DMS53 (cell line): ENCODE measurements around the gene ZNF223.

Source experiments
- DNase-seq: peaks from one replicate; lab custom pipeline; 2025; lab: John Stamatoyannopoulos, UW

Gene ZNF223

DNA sequence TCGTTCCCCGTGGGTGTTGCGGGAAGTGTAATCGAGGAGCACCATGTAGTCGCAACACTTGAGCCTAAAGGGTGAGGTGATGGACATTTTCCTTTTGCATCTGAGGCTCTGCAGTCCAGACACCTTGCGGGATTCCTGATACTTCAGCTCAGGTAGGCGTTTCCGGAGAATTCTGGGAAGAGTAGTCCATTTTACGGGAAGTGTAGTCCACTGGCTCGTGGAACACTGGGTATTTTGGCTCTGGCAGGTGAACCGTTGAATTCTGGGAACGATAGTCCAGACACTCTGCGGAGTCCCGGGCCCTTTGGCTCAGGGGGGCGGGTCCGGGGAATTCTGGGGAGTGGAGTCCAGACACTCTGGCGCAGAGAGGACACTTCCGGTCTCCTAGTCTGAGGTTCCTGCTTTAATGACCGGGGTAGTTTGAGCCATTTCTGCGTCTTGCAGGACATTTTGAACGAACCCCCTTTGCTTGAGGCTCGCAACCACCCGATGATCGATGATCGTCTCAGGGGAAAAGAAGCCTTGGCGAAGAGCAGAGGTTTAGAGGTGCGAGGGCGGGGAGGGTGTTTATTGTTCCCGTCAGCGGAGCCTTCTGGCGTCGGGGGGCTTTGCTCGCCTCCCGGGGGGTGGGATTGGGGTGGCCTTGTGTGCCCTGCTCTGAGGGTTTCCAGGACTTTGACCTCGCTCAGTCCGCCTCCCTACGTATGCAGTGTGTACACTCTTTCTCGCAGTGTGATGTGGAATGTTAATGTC lies at the start of gene ZNF223:
ZNF223 (plus strand) TSS at position 387 of the 753 bp plus-strand sequence. CDS start 3,141 bp downstream, outside the sequence.
- DNase-seq = peak; percentile 99

- no peak for DNase-seq
Measured at GRCh38 chr19:44002212-44002565, 49.6 kb upstream of the ZNF223 start.

- peak; percentile 96 for DNase-seq
Measured at GRCh38 chr19:44002566-44003460, 49.0 kb upstream of the ZNF223 start, which contains the start of gene ZNF230. ZNF230 (plus strand) TSS chr19:44002957; CDS start chr19:44007079, 4,122 bp downstream.

GRCh38 chr19:44003461-44004009 lies 48.3 kb upstream of the ZNF223 start:
- DNase-seq = peak; percentile 41

DNA sequence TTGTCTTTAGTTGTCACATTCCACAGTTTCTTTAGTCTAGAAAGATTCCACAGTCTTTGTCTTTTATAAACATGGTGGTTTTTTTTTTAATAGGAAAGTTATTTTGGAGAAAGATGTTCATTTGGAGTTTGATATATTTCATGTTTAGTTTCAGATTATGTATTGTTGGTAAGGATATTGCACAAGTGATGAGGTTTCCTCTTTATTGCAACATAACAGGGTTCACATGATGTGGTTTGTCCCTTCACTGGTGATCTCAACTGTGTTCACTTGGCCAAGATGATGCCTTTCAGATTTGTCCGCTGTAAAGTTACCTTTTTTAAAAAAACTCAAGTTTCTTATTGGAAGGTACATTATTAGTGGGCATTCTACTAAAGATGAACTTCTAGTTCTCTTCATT lies 45.9 kb upstream of the ZNF223 start:
- no peak for DNase-seq

- no peak for DNase-seq
Measured at GRCh38 chr19:44007473-44007872, 44.4 kb upstream of the ZNF223 start.

DNA sequence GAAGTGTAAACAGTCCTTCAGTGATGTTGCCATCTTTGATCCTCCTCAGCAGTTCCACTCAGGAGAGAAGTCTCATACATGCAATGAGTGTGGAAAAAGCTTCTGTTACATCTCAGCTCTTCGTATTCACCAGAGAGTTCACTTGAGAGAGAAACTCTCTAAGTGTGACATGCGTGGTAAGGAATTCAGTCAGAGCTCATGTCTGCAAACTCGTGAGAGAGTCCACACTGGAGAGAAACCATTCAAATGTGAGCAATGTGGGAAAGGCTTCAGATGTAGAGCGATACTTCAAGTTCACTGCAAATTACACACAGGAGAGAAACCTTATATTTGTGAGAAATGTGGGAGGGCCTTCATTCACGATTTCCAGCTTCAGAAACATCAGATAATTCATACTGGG lies 41.4 kb upstream of the ZNF223 start:
- DNase-seq = no peak

DNA sequence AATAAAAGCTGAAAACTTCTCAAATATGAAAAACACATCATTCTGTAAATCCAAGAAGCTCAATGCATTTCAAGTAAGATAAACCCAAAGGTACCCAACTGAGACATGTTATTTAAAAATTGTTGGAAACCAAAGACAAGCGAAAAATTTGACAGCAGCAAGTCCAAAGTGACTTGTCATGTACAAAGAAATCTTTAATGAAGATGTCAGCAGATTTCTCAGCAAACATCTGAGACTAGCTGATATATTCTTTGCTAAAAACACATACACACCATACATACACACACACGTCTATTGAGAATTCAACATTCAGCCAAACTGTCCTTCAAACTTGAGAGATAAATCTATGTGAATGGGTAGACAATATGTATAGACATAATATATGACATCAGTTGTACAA lies 32.3 kb upstream of the ZNF223 start:
- DNase-seq = no peak

DNA sequence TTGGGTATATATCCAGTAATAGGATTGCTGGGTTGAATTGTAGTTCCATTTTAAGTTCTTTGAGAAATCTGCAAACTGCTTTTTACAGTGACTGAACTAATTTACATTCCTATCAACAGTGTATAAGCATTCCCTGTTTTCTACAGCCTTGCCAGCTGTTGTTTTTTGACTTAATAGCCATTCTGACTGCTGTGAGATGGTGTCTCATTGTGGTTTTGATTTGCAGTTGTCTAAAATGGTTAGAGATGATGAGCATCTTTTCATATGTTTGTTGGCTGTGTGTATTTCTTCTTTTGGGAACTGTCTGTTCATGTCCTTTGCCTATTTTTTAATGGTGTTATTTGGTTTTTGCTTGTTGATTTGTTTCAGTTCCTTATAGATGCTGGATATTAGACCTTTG lies 30.6 kb upstream of the ZNF223 start:
- no peak for DNase-seq

DNA sequence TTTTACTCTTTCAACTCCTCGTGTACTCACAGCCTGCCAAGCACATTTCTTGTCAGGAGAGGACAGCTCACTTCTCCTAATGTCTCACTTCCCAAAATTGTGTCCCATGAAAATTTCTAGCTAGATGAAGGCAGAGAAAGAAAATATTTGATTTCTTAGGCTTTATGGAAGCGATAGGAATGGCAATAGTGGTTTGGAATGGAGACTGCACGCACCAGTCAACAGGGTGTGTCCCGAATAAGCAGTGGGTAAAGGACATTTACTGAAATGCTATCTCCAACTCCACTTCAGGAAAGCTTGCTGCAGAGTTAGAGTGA lies 27.0 kb upstream of the ZNF223 start:
- no peak for DNase-seq

DNA sequence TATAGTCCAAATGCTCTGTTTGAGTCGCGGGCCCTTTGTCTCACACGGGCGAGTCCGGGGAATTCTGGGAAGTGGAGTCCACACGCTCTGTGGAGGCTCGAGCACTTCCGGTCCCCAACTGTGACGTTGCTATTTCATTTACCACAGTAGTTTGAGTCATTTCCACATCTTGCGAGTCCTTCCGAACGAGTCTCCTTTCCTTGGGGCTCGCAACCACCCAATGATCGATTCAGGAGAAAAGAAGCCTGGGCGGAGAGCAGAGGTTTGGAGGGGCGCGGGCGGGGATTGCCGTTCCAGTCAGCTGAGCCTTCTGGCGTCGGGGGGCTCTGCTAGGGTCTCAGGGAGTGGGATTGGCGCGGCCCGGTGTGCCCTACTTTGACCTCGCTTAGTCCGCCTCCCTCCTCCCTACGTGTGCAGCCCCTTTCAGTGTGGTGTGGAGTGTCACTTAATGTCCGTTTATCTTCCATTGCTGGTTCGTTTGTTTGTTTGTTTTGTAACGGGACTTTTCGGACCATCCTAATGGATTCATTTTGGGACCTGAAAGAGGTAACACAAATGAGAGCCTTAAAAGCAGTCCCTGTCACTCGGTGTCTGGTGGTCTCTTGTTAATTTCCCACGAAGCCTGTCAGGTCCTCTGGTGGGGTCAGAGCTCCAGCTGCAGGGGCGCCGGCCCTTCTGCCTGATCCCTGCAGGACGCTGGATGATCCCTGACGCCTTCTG lies 26.5 kb upstream of the ZNF223 start, which contains the start of gene ZNF222:
ZNF222 (plus strand) TSS at position 163 of the 720 bp plus-strand sequence; CDS start at position 221, 58 bp downstream.
- peak; percentile 89 for DNase-seq

GRCh38 chr19:44026622-44027021 lies 25.2 kb upstream of the ZNF223 start:
- no peak for DNase-seq

DNA sequence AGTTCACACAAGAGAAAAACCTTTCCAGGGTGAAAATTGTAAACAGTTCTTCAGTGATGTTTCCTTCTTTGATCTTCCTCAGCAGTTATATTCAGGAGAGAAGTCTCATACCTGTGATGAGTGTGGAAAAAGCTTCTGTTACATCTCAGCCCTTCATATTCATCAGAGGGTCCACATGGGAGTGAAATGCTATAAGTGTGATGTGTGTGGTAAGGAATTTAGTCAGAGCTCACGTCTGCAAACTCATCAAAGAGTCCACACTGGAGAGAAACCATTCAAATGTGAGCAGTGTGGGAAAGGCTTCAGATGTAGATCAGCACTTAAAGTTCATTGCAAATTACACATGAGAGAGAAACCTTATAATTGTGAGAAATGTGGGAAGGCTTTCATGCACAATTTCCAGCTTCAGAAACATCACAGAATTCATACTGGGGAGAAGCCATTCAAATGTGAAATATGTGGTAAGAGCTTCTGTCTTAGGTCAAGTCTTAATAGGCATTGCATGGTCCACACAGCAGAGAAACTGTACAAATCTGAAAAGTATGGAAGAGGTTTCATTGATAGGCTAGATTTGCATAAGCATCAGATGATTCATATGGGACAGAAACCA lies 19.7 kb upstream of the ZNF223 start:
- DNase-seq = no peak

- no peak for DNase-seq
Measured at GRCh38 chr19:44042147-44042546, 9.7 kb upstream of the ZNF223 start.

GRCh38 chr19:44050740-44051649 lies 841 bp upstream of the ZNF223 start:
- peak; percentile 98 for DNase-seq

- DNase-seq = peak; percentile 44
Measured at GRCh38 chr19:44055870-44056269, 4.0 kb downstream of the ZNF223 start.

DNA sequence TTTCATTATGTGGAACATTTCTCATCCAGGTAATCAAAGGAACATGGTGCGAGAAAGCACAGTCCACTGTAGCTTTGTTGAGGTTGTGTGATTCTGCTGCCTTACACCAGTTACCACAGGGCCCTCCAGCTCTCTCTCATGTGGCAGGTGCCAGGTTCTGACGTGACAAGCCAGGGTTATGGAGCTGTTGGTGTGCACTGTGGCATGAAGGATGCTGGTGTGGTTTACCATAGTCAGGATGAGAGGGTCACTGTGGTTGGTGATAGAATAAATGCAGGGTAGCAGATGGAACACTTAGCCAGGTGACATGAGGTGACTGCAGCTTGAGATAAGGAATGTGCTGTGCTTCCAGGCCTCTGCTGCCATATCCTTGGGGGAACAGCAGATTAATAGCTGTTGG lies 7.4 kb downstream of the ZNF223 start:
- DNase-seq = no peak

- no peak for DNase-seq
Measured at GRCh38 chr19:44061038-44061437, 9.2 kb downstream of the ZNF223 start.

GRCh38 chr19:44066305-44066704 lies 14.5 kb downstream of the ZNF223 start:
- no peak for DNase-seq

GRCh38 chr19:44069415-44069814 lies 17.6 kb downstream of the ZNF223 start:
- no peak for DNase-seq
